Peyer's patch (tissue), 4 donors: ENCODE data around the gene SRPK2. TPM values are rescaled to one million over a fixed set of nuclear protein-coding genes. Genes with fewer than 3 reads are reported as not detected.

ENCODE experiments used
- DNase-seq, 3 donors: peaks; one replicate each; pipeline ENCODE4 v3.0.0-alpha.2; 2017 to 2019
- H3K27ac ChIP-seq, 4 donors: fragments of 200-600 bp; sonication (generic); one replicate each; pipeline ENCODE4 v1.5.1; 2016 to 2019
- H3K27me3 ChIP-seq, 2 donors: fragments of 200-600 bp; sonication (generic); one replicate each; pipeline ENCODE4 v1.5.1; 2019
- H3K36me3 ChIP-seq, 3 donors: fragments of 200-600 bp; sonication (generic); one replicate each; pipeline ENCODE4 v1.5.1; 2016 to 2019
- H3K4me1 ChIP-seq, 4 donors: fragments of 200-600 bp; sonication (generic); one replicate each; pipeline ENCODE4 v1.5.1; 2016 to 2019
- H3K4me3 ChIP-seq, 4 donors: fragments of 200-600 bp; sonication (generic); 1 replicate in 3 of 4; 2 replicates in 1 of 4; pipeline ENCODE4 v1.5.1; 2016 to 2019; ENCODE audit warnings: mild to moderate bottlenecking in 1 of 4
- H3K9me3 ChIP-seq, 4 donors: fragments of 200-600 bp; sonication (generic); one replicate each; pipeline ENCODE4 v1.5.1; 2016 to 2019; ENCODE audit warnings: mild to moderate bottlenecking in 1 of 4
- CTCF ChIP-seq, 6 experiments: fragments of 450-650 bp in 4 of 6; fragments of 200-600 bp in 2 of 6; sonication (generic) in 1 of 6; IDR thresholded peaks; one replicate each; pipeline ENCODE4 v1.5.1; 2017 to 2019; ENCODE audit warnings: antibody characterized with exemption in 6 of 6, mild to moderate bottlenecking in 3 of 6, moderate library complexity in 1 of 6
- POLR2A ChIP-seq, 2 donors: fragments of 450-650 bp; IDR thresholded peaks; one replicate each; pipeline ENCODE4 v1.5.1; 2017; ENCODE audit warnings: antibody characterized with exemption in 2 of 2, mild to moderate bottlenecking in 2 of 2, moderate library complexity in 2 of 2
- total RNA-seq, 4 donors: library from RNA; depleted of rRNA; stranded (reverse); fragments of >200 nt; gene quantifications; one replicate each; pipeline ENCODE4 v1.1.0, GENCODE V29; 2016

The SRPK2 gene
- total RNA-seq, 4 donors from 2014 or later = 25.7 to 96.6 (median 33.6) TPM

- no peaks in the 10 kb centered on the region for H3K36me3 ChIP-seq
- H3K4me1 ChIP-seq = no peaks in the 10 kb centered on the region
- H3K4me3 ChIP-seq = no peak overlapping the region
- H3K27ac ChIP-seq = no peak overlapping the region
- DNase-seq = no peak
- TF ChIP-seq CTCF (IDR thresholded peaks at IDR 0.05) (peak in 1 of 6 experiments; percentile 12), POLR2A (IDR thresholded peaks at IDR 0.05) (no peak)
- H3K27me3 ChIP-seq = no peaks in the 10 kb centered on the region
- no peaks in the 10 kb centered on the region for H3K9me3 ChIP-seq
These were observed 10.5 kb upstream of the SRPK2 start for GRCh38 chr7:105399043-105399725.

- H3K4me1 ChIP-seq = no peaks in the 10 kb centered on the region
- no peak for DNase-seq
- TF ChIP-seq CTCF (IDR thresholded peaks at IDR 0.05) (no peak), POLR2A (IDR thresholded peaks at IDR 0.05) (no peak)
- H3K27ac ChIP-seq = no peak overlapping the region
- no peaks in the 10 kb centered on the region for H3K27me3 ChIP-seq
- no peaks in the 10 kb centered on the region for H3K36me3 ChIP-seq
- no peaks in the 10 kb centered on the region for H3K9me3 ChIP-seq
- no peak overlapping the region for H3K4me3 ChIP-seq
These were observed 7.8 kb upstream of the SRPK2 start for GRCh38 chr7:105396566-105396965.

GRCh38 chr7:105391429-105391828 is 2.7 kb upstream of the SRPK2 start:
- H3K9me3 ChIP-seq = no peaks in the 10 kb centered on the region
- TF ChIP-seq CTCF (IDR thresholded peaks at IDR 0.05) = no peak
- no peak for TF ChIP-seq POLR2A (IDR thresholded peaks at IDR 0.05)
- peaks cover 0 to 11% (median 0%) of the 10 kb centered on the region in 4 donors for H3K4me1 ChIP-seq
- H3K4me3 ChIP-seq = no peak overlapping the region
- H3K36me3 ChIP-seq = no peaks in the 10 kb centered on the region
- DNase-seq = no peak
- no peaks in the 10 kb centered on the region for H3K27me3 ChIP-seq
- no peak overlapping the region for H3K27ac ChIP-seq

GRCh38 chr7:105389889-105390288 is 1.2 kb upstream of the SRPK2 start:
- DNase-seq = no peak
- H3K4me1 ChIP-seq = peaks cover 0 to 11% (median 0%) of the 10 kb centered on the region in 4 donors
- TF ChIP-seq CTCF (IDR thresholded peaks at IDR 0.05) (no peak), POLR2A (IDR thresholded peaks at IDR 0.05) (no peak)
- H3K4me3 ChIP-seq = no peak overlapping the region
- no peak overlapping the region for H3K27ac ChIP-seq
- no peaks in the 10 kb centered on the region for H3K36me3 ChIP-seq
- no peaks in the 10 kb centered on the region for H3K27me3 ChIP-seq
- H3K9me3 ChIP-seq = no peaks in the 10 kb centered on the region

GRCh38 chr7:105389088-105389650 is 448 bp upstream of the SRPK2 start:
- Histone ChIP-seq H3K4me1 (peaks cover 0 to 11% (median 0%) of the 10 kb centered on the region in 4 donors), H3K27ac (peak overlapping the region in 3 of 4 donors; percentile 79 to 89 (median 80)), H3K27me3 (no peaks in the 10 kb centered on the region), H3K4me3 (peak overlapping the region; percentile 92 to 100 (median 98)), H3K36me3 (no peaks in the 10 kb centered on the region), H3K9me3 (no peaks in the 10 kb centered on the region)
- TF ChIP-seq POLR2A (IDR thresholded peaks at IDR 0.05) (no peak), CTCF (IDR thresholded peaks at IDR 0.05) (peak in 1 of 6 experiments; percentile 15)
- DNase-seq = peak; percentile 44 to 73 (median 65)
